WTC11 (cell line): ENCODE results near the gene CCDC92.

Experiments used
- TF ChIP-seq, protein P1 (sequence below): sonication (generic); formaldehyde crosslinking; IDR thresholded peaks from 2 replicates; pipeline ENCODE4 v1.8.0; 2022; ENCODE audit warnings: mild to moderate bottlenecking, missing genetic modification reagents
- TF ChIP-seq, protein P2 (sequence below): sonication (generic); formaldehyde crosslinking; conservative IDR thresholded peaks from 2 replicates; pipeline ENCODE4 v1.8.1; 2022; ENCODE audit warnings: mild to moderate bottlenecking, missing genetic modification reagents

DNA sequence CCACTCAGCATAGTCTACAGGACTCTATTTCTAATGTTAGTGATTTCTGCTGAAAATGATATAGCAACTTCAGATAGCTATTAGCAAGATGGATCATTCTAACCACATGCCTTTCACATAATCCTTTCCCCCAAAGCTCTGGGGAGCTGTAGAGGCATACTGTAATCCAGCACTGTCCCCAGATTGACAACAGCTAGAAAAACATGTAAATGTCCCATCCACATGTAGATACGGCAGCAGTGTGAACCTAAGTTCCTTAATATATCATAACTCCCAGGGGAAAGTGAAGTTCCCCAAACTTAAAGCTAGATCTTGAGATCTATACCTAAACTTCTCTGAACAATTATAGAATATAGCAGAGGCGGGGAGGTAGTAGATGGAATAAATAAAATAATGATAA is 14.4 kb upstream of the CCDC92 start:
- TF ChIP-seq, protein P1, sequence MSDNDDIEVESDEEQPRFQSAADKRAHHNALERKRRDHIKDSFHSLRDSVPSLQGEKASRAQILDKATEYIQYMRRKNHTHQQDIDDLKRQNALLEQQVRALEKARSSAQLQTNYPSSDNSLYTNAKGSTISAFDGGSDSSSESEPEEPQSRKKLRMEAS (CRISPR knock-in tag), result no peak
- TF ChIP-seq, protein P2, sequence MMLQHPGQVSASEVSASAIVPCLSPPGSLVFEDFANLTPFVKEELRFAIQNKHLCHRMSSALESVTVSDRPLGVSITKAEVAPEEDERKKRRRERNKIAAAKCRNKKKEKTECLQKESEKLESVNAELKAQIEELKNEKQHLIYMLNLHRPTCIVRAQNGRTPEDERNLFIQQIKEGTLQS (CRISPR knock-in tag), result no peak
